CD4-positive, CD25-positive, alpha-beta regulatory T cell (primary cell): ENCODE data around the gene AP3B1. TPM values are rescaled to one million over a fixed set of nuclear protein-coding genes. Genes with fewer than 3 reads are reported as not detected.

ENCODE experiments used
- ATAC-seq, 2 donors: fragments of 150-1000 bp; cut with Tn5 transposase; one replicate each; pipeline ENCODE4 v1.10.0; 2021; ENCODE audit warnings: low read depth in 2 of 2, moderate number of reproducible peaks in 2 of 2, moderate library complexity in 1 of 2
- DNase-seq, 3 donors: peaks; one replicate each; pipeline versions ENCODE4 v3.0.0 to v3.0.0-alpha.2; 2012 to 2022; ENCODE audit warnings: mixed read lengths in 1 of 3
- H3K27ac ChIP-seq: one replicate; pipeline ENCODE4 v1.7.0; 2013; ENCODE audit warnings: mild to moderate bottlenecking, low read length; ENCODE audit not compliant: insufficient read depth, poor library complexity, severe bottlenecking
- H3K27me3 ChIP-seq: one replicate; pipeline ENCODE4 v1.7.0; 2013; ENCODE audit warnings: low read length; ENCODE audit not compliant: control insufficient read depth, insufficient read depth
- H3K36me3 ChIP-seq: one replicate; pipeline ENCODE4 v1.7.0; 2013; ENCODE audit warnings: mild to moderate bottlenecking, low read length, moderate library complexity; ENCODE audit not compliant: control insufficient read depth, insufficient read depth
- H3K4me1 ChIP-seq: 2 replicates; pipeline ENCODE4 v1.7.0; 2013; ENCODE audit warnings: mild to moderate bottlenecking, low read length; ENCODE audit not compliant: insufficient read depth, control insufficient read depth, poor library complexity, severe bottlenecking
- H3K4me3 ChIP-seq: one replicate; pipeline ENCODE4 v1.7.0; 2013; ENCODE audit warnings: low read depth, mild to moderate bottlenecking, low read length, moderate library complexity
- H3K9me3 ChIP-seq, 2 experiments: 1 replicate in 1 of 2; 2 replicates in 1 of 2; pipeline ENCODE4 v1.7.0; 2013; ENCODE audit warnings: low read length in 2 of 2, mild to moderate bottlenecking in 1 of 2, moderate library complexity in 1 of 2; ENCODE audit not compliant: control insufficient read depth in 2 of 2
- H3K27ac Mint-ChIP-seq, 3 donors: one replicate each; pipeline ENCODE4 v1.8.0; 2020 to 2022; ENCODE audit warnings: mild to moderate bottlenecking in 3 of 3, mixed read lengths in 3 of 3, moderate library complexity in 2 of 3
- H3K27me3 Mint-ChIP-seq: one replicate; pipeline ENCODE4 v1.8.0; 2022; ENCODE audit warnings: mild to moderate bottlenecking, mixed read lengths
- H3K36me3 Mint-ChIP-seq: one replicate; pipeline ENCODE4 v1.8.0; 2020; ENCODE audit warnings: mixed read lengths
- H3K4me1 Mint-ChIP-seq, 4 donors: one replicate each; pipeline ENCODE4 v1.8.0; 2020 to 2022; ENCODE audit warnings: mixed read lengths in 4 of 4, mild to moderate bottlenecking in 1 of 4
- H3K4me3 Mint-ChIP-seq, 4 donors: one replicate each; pipeline ENCODE4 v1.8.0; 2020 to 2022; ENCODE audit warnings: mild to moderate bottlenecking in 4 of 4, mixed read lengths in 4 of 4, moderate library complexity in 3 of 4
- H3K9me3 Mint-ChIP-seq, 7 donors: one replicate each; pipeline ENCODE4 v1.8.0; 2020 to 2022; ENCODE audit warnings: mixed read lengths in 7 of 7, mild to moderate bottlenecking in 3 of 7, moderate library complexity in 2 of 7
- polyA plus RNA-seq, 4 donors: library from polyadenylated mRNA; unstranded; fragments of 300-500 nt; fragmentation: Illumina TruSeq; gene quantifications; one replicate each; pipeline ENCODE4 v1.2.3, GENCODE V29; 2021
- total RNA-seq: library from RNA; stranded (reverse); gene quantifications from one replicate; pipeline ENCODE4 v1.2.3, GENCODE V29; 2022

AP3B1 gene
- total and polyA plus RNA-seq, 5 donors from 2014 or later: 27.9 to 44.5 (median 32.1) TPM

DNA sequence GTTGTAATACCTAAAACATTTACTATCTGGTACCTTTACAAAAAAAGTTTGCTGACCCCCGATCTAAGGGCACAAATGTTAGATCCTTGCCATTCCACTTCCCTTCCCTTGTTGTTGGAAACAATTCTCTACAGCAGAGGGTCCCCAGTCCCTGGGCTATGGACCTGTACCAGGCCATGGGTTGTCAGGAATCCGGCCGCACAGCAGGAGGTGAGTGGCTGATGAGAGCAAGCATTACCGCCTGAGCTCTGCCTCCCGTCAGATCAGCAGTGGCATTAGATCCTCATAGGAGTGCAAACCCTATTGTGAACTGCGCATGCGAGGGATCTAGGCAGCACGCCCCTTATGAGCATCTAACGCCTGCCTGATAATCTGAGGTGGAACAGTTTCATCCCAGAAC lies 248.5 kb downstream of the AP3B1 start:
- H3K4me1 ChIP-seq: no peaks in the 10 kb centered on the region
- no peak for ATAC-seq
- no peak for DNase-seq
- H3K4me3 Mint-ChIP-seq: no peak overlapping the region
- H3K4me3 ChIP-seq: no peak overlapping the region
- no peak overlapping the region for H3K27ac ChIP-seq
- H3K27me3 Mint-ChIP-seq: no peaks in the 10 kb centered on the region
- H3K27ac Mint-ChIP-seq: no peak overlapping the region
- no peaks in the 10 kb centered on the region for H3K9me3 ChIP-seq
- peaks cover 5% of the 10 kb centered on the region for H3K36me3 ChIP-seq
- peaks cover 39% of the 10 kb centered on the region for H3K36me3 Mint-ChIP-seq
- H3K27me3 ChIP-seq: no peaks in the 10 kb centered on the region
- peaks cover 0 to 2% (median 0%) of the 10 kb centered on the region in 7 donors for H3K9me3 Mint-ChIP-seq
- peaks cover 0 to 4% (median 2%) of the 10 kb centered on the region in 4 donors for H3K4me1 Mint-ChIP-seq

DNA sequence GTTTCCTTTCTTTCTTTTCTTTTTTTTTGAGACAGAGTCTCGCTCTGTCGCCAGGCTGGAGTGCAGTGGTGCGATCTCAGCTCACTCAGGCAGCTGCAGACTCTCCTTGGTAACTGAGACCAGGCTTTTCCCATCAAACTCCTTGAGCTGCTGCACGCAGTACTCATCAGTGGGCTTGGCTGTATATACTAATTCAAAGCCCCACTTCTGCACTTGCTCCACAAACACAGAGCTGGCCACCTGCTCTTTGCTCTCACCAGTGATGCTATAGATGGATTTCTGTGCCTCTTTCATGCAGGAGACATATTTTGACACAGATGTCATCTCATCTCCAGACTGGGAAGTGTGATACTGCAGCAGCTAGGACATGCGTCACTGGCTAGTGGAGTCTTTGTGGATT lies 252.7 kb downstream of the AP3B1 start:
- no peak overlapping the region for H3K4me3 Mint-ChIP-seq
- no peak for ATAC-seq
- H3K27me3 ChIP-seq: no peaks in the 10 kb centered on the region
- H3K4me1 ChIP-seq: no peaks in the 10 kb centered on the region
- peaks cover 0 to 3% (median 1%) of the 10 kb centered on the region in 7 donors for H3K9me3 Mint-ChIP-seq
- H3K27ac Mint-ChIP-seq: no peak overlapping the region
- no peak overlapping the region for H3K27ac ChIP-seq
- no peak for DNase-seq
- H3K27me3 Mint-ChIP-seq: no peaks in the 10 kb centered on the region
- no peaks in the 10 kb centered on the region for H3K9me3 ChIP-seq
- peaks cover 2% of the 10 kb centered on the region for H3K36me3 ChIP-seq
- H3K36me3 Mint-ChIP-seq: peaks cover 40% of the 10 kb centered on the region
- H3K4me3 ChIP-seq: no peak overlapping the region
- peaks cover 0 to 4% (median 2%) of the 10 kb centered on the region in 4 donors for H3K4me1 Mint-ChIP-seq

DNA sequence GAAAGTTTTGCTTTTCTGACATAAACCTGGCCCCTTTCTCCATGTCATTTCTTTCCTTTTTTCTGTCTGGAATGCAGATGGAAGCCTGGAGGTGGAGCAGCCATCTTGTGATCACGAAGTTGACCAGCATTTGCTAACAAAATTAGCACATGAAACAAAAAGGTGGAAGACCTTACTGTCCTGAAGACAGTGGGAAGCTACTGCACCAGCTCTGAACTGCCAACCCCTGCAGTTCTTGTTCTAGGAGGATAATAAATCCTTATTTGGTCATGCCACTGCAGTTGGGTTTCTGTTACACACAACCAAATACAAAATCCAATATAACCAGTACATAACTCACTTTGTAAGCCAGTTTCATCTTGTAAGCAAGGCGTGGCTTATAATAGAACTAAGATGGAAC lies 269.0 kb downstream of the AP3B1 start:
- H3K4me1 ChIP-seq: no peaks in the 10 kb centered on the region
- no peak overlapping the region for H3K4me3 Mint-ChIP-seq
- no peak overlapping the region for H3K27ac Mint-ChIP-seq
- H3K36me3 Mint-ChIP-seq: peaks cover 20% of the 10 kb centered on the region
- no peak overlapping the region for H3K4me3 ChIP-seq
- H3K27me3 ChIP-seq: no peaks in the 10 kb centered on the region
- H3K27ac ChIP-seq: no peak overlapping the region
- H3K36me3 ChIP-seq: no peaks in the 10 kb centered on the region
- DNase-seq (no peak), ATAC-seq (no peak)
- no peaks in the 10 kb centered on the region for H3K9me3 Mint-ChIP-seq
- H3K27me3 Mint-ChIP-seq: no peaks in the 10 kb centered on the region
- peaks cover 0 to 6% (median 3%) of the 10 kb centered on the region in 4 donors for H3K4me1 Mint-ChIP-seq
- no peaks in the 10 kb centered on the region for H3K9me3 ChIP-seq

- Histone ChIP-seq H3K4me1 (no peaks in the 10 kb centered on the region), H3K27ac (no peak overlapping the region), H3K36me3 (peaks cover 9% of the 10 kb centered on the region), H3K4me3 (no peak overlapping the region), H3K9me3 (no peaks in the 10 kb centered on the region), H3K27me3 (no peaks in the 10 kb centered on the region)
- ATAC-seq: no peak
- DNase-seq: no peak
- Mint-ChIP-seq H3K4me1 (peaks cover 0 to 6% (median 2%) of the 10 kb centered on the region in 4 donors), H3K9me3 (no peaks in the 10 kb centered on the region), H3K4me3 (no peak overlapping the region), H3K27ac (no peak overlapping the region), H3K27me3 (no peaks in the 10 kb centered on the region), H3K36me3 (peaks cover 19% of the 10 kb centered on the region)
These were observed 274.8 kb downstream of the AP3B1 start for GRCh38 chr5:78019744-78020143.

- H3K4me1 ChIP-seq: no peaks in the 10 kb centered on the region
- H3K4me3 ChIP-seq: no peak overlapping the region
- H3K27me3 Mint-ChIP-seq: no peaks in the 10 kb centered on the region
- no peaks in the 10 kb centered on the region for H3K27me3 ChIP-seq
- H3K27ac ChIP-seq: no peak overlapping the region
- peaks cover 14% of the 10 kb centered on the region for H3K36me3 Mint-ChIP-seq
- ATAC-seq: no peak
- no peaks in the 10 kb centered on the region for H3K9me3 Mint-ChIP-seq
- no peak overlapping the region for H3K4me3 Mint-ChIP-seq
- H3K9me3 ChIP-seq: no peaks in the 10 kb centered on the region
- no peak overlapping the region for H3K27ac Mint-ChIP-seq
- H3K36me3 ChIP-seq: peaks cover 14% of the 10 kb centered on the region
- H3K4me1 Mint-ChIP-seq: no peaks in the 10 kb centered on the region
- DNase-seq: no peak
These were observed 277.5 kb downstream of the AP3B1 start for GRCh38 chr5:78016863-78017529.

DNA sequence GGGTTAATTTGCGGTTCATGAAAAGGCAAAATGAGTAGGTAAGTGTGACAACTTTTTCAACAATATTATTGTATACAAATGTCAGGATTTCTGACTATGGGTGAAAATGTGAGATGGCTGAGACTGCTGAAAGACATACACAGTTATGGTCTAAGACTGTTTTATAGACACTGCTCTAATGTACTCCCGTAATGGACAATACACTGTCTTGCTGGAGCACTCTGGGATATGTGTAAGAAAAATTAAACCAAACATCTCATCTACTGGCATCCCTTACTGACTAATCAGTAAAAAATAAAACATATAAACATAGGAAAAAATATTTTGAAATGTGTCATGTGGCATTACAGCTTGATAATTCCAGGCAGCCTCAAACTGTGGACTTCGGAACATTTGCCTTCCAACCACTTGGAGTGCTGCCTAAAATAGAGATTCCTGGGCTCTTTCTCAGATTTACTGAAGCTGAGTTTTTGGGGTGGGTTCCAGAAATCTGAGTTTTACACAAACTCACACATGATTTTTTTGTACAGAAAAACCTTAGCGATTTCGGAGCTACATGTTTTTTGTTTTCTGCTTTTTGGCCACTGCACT lies 284.5 kb downstream of the AP3B1 start:
- Mint-ChIP-seq H3K4me1 (peaks cover 0 to 7% (median 0%) of the 10 kb centered on the region in 4 donors), H3K9me3 (no peaks in the 10 kb centered on the region), H3K27me3 (no peaks in the 10 kb centered on the region), H3K4me3 (no peak overlapping the region), H3K27ac (peak overlapping the region in 1 of 3 donors; percentile 36), H3K36me3 (peaks cover 7% of the 10 kb centered on the region)
- Histone ChIP-seq H3K27me3 (no peaks in the 10 kb centered on the region), H3K27ac (no peak overlapping the region), H3K4me1 (no peaks in the 10 kb centered on the region), H3K4me3 (no peak overlapping the region), H3K9me3 (no peaks in the 10 kb centered on the region), H3K36me3 (peaks cover 5% of the 10 kb centered on the region)
- DNase-seq (no peak), ATAC-seq (no peak)

- H3K9me3 Mint-ChIP-seq: no peaks in the 10 kb centered on the region
- no peak for ATAC-seq
- peaks cover 0 to 7% (median 0%) of the 10 kb centered on the region in 4 donors for H3K4me1 Mint-ChIP-seq
- no peak overlapping the region for H3K4me3 Mint-ChIP-seq
- H3K27me3 Mint-ChIP-seq: no peaks in the 10 kb centered on the region
- peak in 1 of 3 donors; percentile 49 for DNase-seq
- no peaks in the 10 kb centered on the region for H3K4me1 ChIP-seq
- no peak overlapping the region for H3K27ac Mint-ChIP-seq
- H3K4me3 ChIP-seq: no peak overlapping the region
- peaks cover under 1% of the 10 kb centered on the region for H3K36me3 ChIP-seq
- H3K27ac ChIP-seq: no peak overlapping the region
- H3K9me3 ChIP-seq: no peaks in the 10 kb centered on the region
- H3K27me3 ChIP-seq: no peaks in the 10 kb centered on the region
- peaks cover 4% of the 10 kb centered on the region for H3K36me3 Mint-ChIP-seq
These were observed 286.0 kb downstream of the AP3B1 start for GRCh38 chr5:78008356-78008967.
